GM21447 (cell line): ENCODE results near the gene FOXJ1.

Experiments used
- ATAC-seq: cut with Tn5 transposase; IDR thresholded peaks from one replicate; pipeline ENCODE4 v1.9.1; 2021; ENCODE audit not compliant: unreplicated experiment

FOXJ1 gene

GRCh38 chr17:76160896-76161528 is 20.0 kb upstream of the FOXJ1 start:
- ATAC-seq, result no peak

- no peak for ATAC-seq
Observed at GRCh38 chr17:76159157-76159556, 18.1 kb upstream of the FOXJ1 start.

- ATAC-seq, result no peak
Observed at GRCh38 chr17:76157759-76158158, 16.7 kb upstream of the FOXJ1 start.

- ATAC-seq, result no peak
Observed at GRCh38 chr17:76156662-76156991, 15.6 kb upstream of the FOXJ1 start.

GRCh38 chr17:76155988-76156661 is 15.1 kb upstream of the FOXJ1 start:
- no peak for ATAC-seq

GRCh38 chr17:76154936-76155845 is 14.1 kb upstream of the FOXJ1 start:
- ATAC-seq, result no peak

- no peak for ATAC-seq
Observed at GRCh38 chr17:76154292-76154691, 13.2 kb upstream of the FOXJ1 start.

GRCh38 chr17:76153640-76154039 is 12.6 kb upstream of the FOXJ1 start:
- no peak for ATAC-seq

GRCh38 chr17:76153202-76153601 is 12.2 kb upstream of the FOXJ1 start:
- ATAC-seq, result no peak

GRCh38 chr17:76152591-76152990 is 11.5 kb upstream of the FOXJ1 start:
- ATAC-seq, result no peak

GRCh38 chr17:76151896-76152454 is 10.9 kb upstream of the FOXJ1 start:
- ATAC-seq, result no peak

- no peak for ATAC-seq
Observed at GRCh38 chr17:76150712-76151622, 9.9 kb upstream of the FOXJ1 start.

- ATAC-seq, result no peak
Observed at GRCh38 chr17:76149214-76149613, 8.2 kb upstream of the FOXJ1 start.

GRCh38 chr17:76148015-76148326 is 6.9 kb upstream of the FOXJ1 start:
- ATAC-seq, result no peak

- no peak for ATAC-seq
Observed at GRCh38 chr17:76147211-76148014, 6.4 kb upstream of the FOXJ1 start.

- ATAC-seq, result no peak
Observed at GRCh38 chr17:76146053-76146851, 5.2 kb upstream of the FOXJ1 start.

GRCh38 chr17:76145231-76146052 is 4.4 kb upstream of the FOXJ1 start:
- ATAC-seq, result no peak

- ATAC-seq, result no peak
Observed at GRCh38 chr17:76142585-76143041, 1.6 kb upstream of the FOXJ1 start.
